Measurements from ENCODE around the gene ZNF428. TPM values are rescaled to one million over a fixed set of nuclear protein-coding genes. Genes with fewer than 3 reads are reported as not detected.

ZNF428 gene
- total RNA-seq (2022; extraction: Qiagen RNA extraction; ENCODE audit: low read depth), result 50.6 to 71.3 TPM (median 59.6 TPM) in 5 replicates

GRCh38 chr19:43619262-43620060, at the start of gene ZNF428:
ZNF428 (minus strand) TSS chr19:43619629; CDS start chr19:43614304, 5,325 bp downstream.

GRCh38 chr19:43639519-43640423, 20.3 kb upstream of the ZNF428 start, which contains the start of gene CADM4:
CADM4 (minus strand) TSS chr19:43639850; CDS start chr19:43639790, 60 bp downstream.

GRCh38 chr19:43611788-43612187, 7.6 kb downstream of the ZNF428 start, which contains the start of gene SRRM5:
SRRM5 (plus strand) TSS chr19:43612088; CDS start chr19:43612122, 34 bp downstream.

GRCh38 chr19:43595999-43596841, 23.2 kb downstream of the ZNF428 start, which contains the start of the genes IRGQ and ZNF576:
IRGQ (minus strand) TSS chr19:43596134; CDS start chr19:43595338, 796 bp downstream.
ZNF576 (plus strand) TSS chr19:43596595; CDS start chr19:43597109, 514 bp downstream.

GRCh38 chr19:43575156-43575950, 44.1 kb downstream of the ZNF428 start, which contains the start of the genes PINLYP and XRCC1:
PINLYP (plus strand) TSS chr19:43575801; CDS start chr19:43577192, 1,391 bp downstream.
XRCC1 (minus strand) TSS chr19:43575527; CDS start chr19:43575458, 69 bp downstream.

Other genes with a start within 250 kb of the ZNF428 start
- not detected in 5 replicates for gene TEX101, start 204.7 kb downstream of the ZNF428 start, total RNA-seq (2022; extraction: Qiagen RNA extraction; ENCODE audit: low read depth)
- 0.22 to 0.80 TPM (median 0.41 TPM) in 5 replicates for gene LYPD3, start 154.0 kb downstream of the ZNF428 start, total RNA-seq (2022; extraction: Qiagen RNA extraction; ENCODE audit: low read depth)
- gene PHLDB3, start 114.9 kb downstream of the ZNF428 start, total RNA-seq (2022; extraction: Qiagen RNA extraction; ENCODE audit: low read depth), result 7.9 to 10.0 TPM (median 8.8 TPM) in 5 replicates
- gene ETHE1, start 92.4 kb downstream of the ZNF428 start, total RNA-seq (2022; extraction: Qiagen RNA extraction; ENCODE audit: low read depth), result 45.7 to 50.9 TPM (median 49.2 TPM) in 5 replicates
- 1.2 to 1.9 TPM (median 1.6 TPM) in 5 replicates for gene ZNF575, start 86.4 kb downstream of the ZNF428 start, total RNA-seq (2022; extraction: Qiagen RNA extraction; ENCODE audit: low read depth)
- gene XRCC1, start 44.1 kb downstream of the ZNF428 start, total RNA-seq (2022; extraction: Qiagen RNA extraction; ENCODE audit: low read depth), result 24.8 to 28.2 TPM (median 27.3 TPM) in 5 replicates
- gene PINLYP, start 43.8 kb downstream of the ZNF428 start, total RNA-seq (2022; extraction: Qiagen RNA extraction; ENCODE audit: low read depth), result 0.15 to 0.19 TPM (median 0.17 TPM) in 3 of 5 replicates, not detected in the others
- gene IRGQ, start 23.5 kb downstream of the ZNF428 start, total RNA-seq (2022; extraction: Qiagen RNA extraction; ENCODE audit: low read depth), result 5.3 to 6.3 TPM (median 5.9 TPM) in 5 replicates
- 12.8 to 21.1 TPM (median 20.4 TPM) in 5 replicates for gene ZNF576, start 23.0 kb downstream of the ZNF428 start, total RNA-seq (2022; extraction: Qiagen RNA extraction; ENCODE audit: low read depth)
- gene SRRM5, start 7.5 kb downstream of the ZNF428 start, total RNA-seq (2022; extraction: Qiagen RNA extraction; ENCODE audit: low read depth), result 0.67 to 0.93 TPM (median 0.80 TPM) in 5 replicates
- 8.3 to 10.2 TPM (median 9.1 TPM) in 5 replicates for gene CADM4, start 20.2 kb upstream of the ZNF428 start, total RNA-seq (2022; extraction: Qiagen RNA extraction; ENCODE audit: low read depth)
- gene PLAUR, start 50.5 kb upstream of the ZNF428 start, total RNA-seq (2022; extraction: Qiagen RNA extraction; ENCODE audit: low read depth), result 74.2 to 80.1 TPM (median 77.0 TPM) in 5 replicates
- not detected in 5 replicates for gene IRGC, start 96.4 kb upstream of the ZNF428 start, total RNA-seq (2022; extraction: Qiagen RNA extraction; ENCODE audit: low read depth)
- 47.4 to 65.8 TPM (median 57.7 TPM) in 5 replicates for gene SMG9, start 135.3 kb upstream of the ZNF428 start, total RNA-seq (2022; extraction: Qiagen RNA extraction; ENCODE audit: low read depth)
- gene KCNN4, start 161.3 kb upstream of the ZNF428 start, total RNA-seq (2022; extraction: Qiagen RNA extraction; ENCODE audit: low read depth), result 44.8 to 64.3 TPM (median 57.6 TPM) in 5 replicates
- gene LYPD5, start 182.8 kb upstream of the ZNF428 start, total RNA-seq (2022; extraction: Qiagen RNA extraction; ENCODE audit: low read depth), result 0.09 to 0.29 TPM (median 0.21 TPM) in 4 of 5 replicates, not detected in the other
- gene ZNF283, start 207.7 kb upstream of the ZNF428 start, total RNA-seq (2022; extraction: Qiagen RNA extraction; ENCODE audit: low read depth), result 3.3 to 5.5 TPM (median 4.7 TPM) in 5 replicates

All from A549 treated with GW870086 at 1 μM for 4 hours (cell line).